PC-3 (cell line): Measurements from ENCODE around the gene C22orf23. TPM values are rescaled to one million over a fixed set of nuclear protein-coding genes. Genes with fewer than 3 reads are reported as not detected.

Source experiments
- ATAC-seq: fragments of 200-7000 bp; cut with Tn5 transposase; 2 replicates; pipeline ENCODE4 v1.9.1; 2020; ENCODE audit warnings: mild to moderate bottlenecking, moderate library complexity
- BruUV-seq: library from RNA; stranded (reverse); fragments of 400-500 nt; replicated peaks from 2 replicates; lab custom pipeline; 2021; lab: Mats Ljungman, UMichigan
- CTCF ChIA-PET: fragments of 300-600 bp; sonication (Branson Sonifier 250); formaldehyde crosslinking; loops from one replicate; lab custom pipeline; 2022; ENCODE audit warnings: antibody characterized with exemption; lab: Charles Lee
- POLR2A ChIA-PET: fragments of 300-600 bp; sonication (Branson Sonifier 250); formaldehyde crosslinking; loops from one replicate; lab custom pipeline; 2022; ENCODE audit warnings: antibody characterized with exemption; ENCODE audit not compliant: unreplicated experiment; lab: Charles Lee
- DNase-seq: peaks from one replicate; pipeline ENCODE4 v3.0.0-alpha.2; 2015
- H2AFZ ChIP-seq: fragments of 300-600 bp; sonication (generic); 2 replicates; pipeline ENCODE4 v1.6.0; 2016; ENCODE audit warnings: antibody characterized with exemption, low read length
- H3F3A ChIP-seq: fragments of 300-600 bp; sonication (generic); one replicate; pipeline ENCODE4 v1.6.0; 2017; ENCODE audit warnings: antibody characterized with exemption, low read length, control low read depth, mild to moderate bottlenecking; ENCODE audit not compliant: unreplicated experiment
- H3K27ac ChIP-seq: fragments of 300-600 bp; sonication (generic); 2 replicates; pipeline ENCODE4 v1.5.1; 2016; ENCODE audit warnings: mild to moderate bottlenecking, low read length
- H3K27me3 ChIP-seq: fragments of 300-600 bp; sonication (generic); 2 replicates; pipeline ENCODE4 v1.6.1; 2016; ENCODE audit warnings: low read length, mixed read lengths
- H3K36me3 ChIP-seq: fragments of 300-600 bp; sonication (generic); 2 replicates; pipeline ENCODE4 v1.6.1; 2016; ENCODE audit warnings: low read depth, mixed run types, low read length, mixed read lengths
- H3K4me1 ChIP-seq: fragments of 300-600 bp; sonication (generic); 2 replicates; pipeline ENCODE4 v1.5.1; 2016; ENCODE audit warnings: low read length; ENCODE audit not compliant: insufficient read depth
- H3K4me2 ChIP-seq: fragments of 300-600 bp; sonication (generic); 2 replicates; pipeline ENCODE4 v1.6.0; 2016; ENCODE audit warnings: low read length
- H3K4me3 ChIP-seq: fragments of 300-600 bp; sonication (generic); 2 replicates; pipeline ENCODE4 v1.5.1; 2016; ENCODE audit warnings: mild to moderate bottlenecking, low read length, mixed read lengths
- H3K79me2 ChIP-seq: fragments of 300-600 bp; sonication (generic); 2 replicates; pipeline ENCODE4 v1.6.1; 2017; ENCODE audit warnings: low read length, mixed read lengths
- H3K9ac ChIP-seq: fragments of 300-600 bp; sonication (generic); 2 replicates; pipeline ENCODE4 v1.6.0; 2016; ENCODE audit warnings: mild to moderate bottlenecking, low read length
- H3K9me2 ChIP-seq: fragments of 300-600 bp; sonication (generic); replicated peaks from 2 replicates; pipeline ENCODE4 v1.6.1; 2016; ENCODE audit warnings: mixed run types, low read length, mixed read lengths
- H3K9me3 ChIP-seq: fragments of 300-600 bp; sonication (generic); 2 replicates; pipeline ENCODE4 v1.6.1; 2016; ENCODE audit warnings: low read length, mixed read lengths
- H4K20me1 ChIP-seq: fragments of 300-600 bp; sonication (generic); 2 replicates; pipeline ENCODE4 v1.6.1; 2016; ENCODE audit warnings: low read length, mixed read lengths
- EZH2 ChIP-seq: fragments of 300-600 bp; sonication (generic); IDR thresholded peaks from one replicate; pipeline ENCODE4 v1.6.1; 2017; ENCODE audit warnings: antibody characterized with exemption, mild to moderate bottlenecking, low read length; ENCODE audit not compliant: unreplicated experiment
- EZH2phosphoT487 ChIP-seq: fragments of 300-600 bp; sonication (generic); IDR thresholded peaks from 2 replicates; pipeline ENCODE4 v1.6.1; 2018; ENCODE audit warnings: mild to moderate bottlenecking, antibody characterized with exemption, low read length, borderline replicate concordance
- intact Hi-C: fragments of 100-400 bp; cut with micrococcal nuclease; formaldehyde crosslinking; loops from 2 replicates; pipeline ENCODE4 v1.9.0; 2023
- total RNA-seq: library from RNA; depleted of rRNA; stranded (reverse); fragments of >200 nt; gene quantifications from 2 replicates; pipeline ENCODE4 v1.2.3, GENCODE V29; 2014
- TF ChIP-seq, protein P1 (sequence below): fragments of 300-600 bp; sonication (generic); conservative IDR thresholded peaks from 2 replicates; pipeline ENCODE4 v1.5.1; 2017; ENCODE audit warnings: antibody characterized with exemption, low read depth, mild to moderate bottlenecking, low read length

The C22orf23 gene
- total RNA-seq, 1 experiment from 2014 or later, result 0.69 TPM

DNA sequence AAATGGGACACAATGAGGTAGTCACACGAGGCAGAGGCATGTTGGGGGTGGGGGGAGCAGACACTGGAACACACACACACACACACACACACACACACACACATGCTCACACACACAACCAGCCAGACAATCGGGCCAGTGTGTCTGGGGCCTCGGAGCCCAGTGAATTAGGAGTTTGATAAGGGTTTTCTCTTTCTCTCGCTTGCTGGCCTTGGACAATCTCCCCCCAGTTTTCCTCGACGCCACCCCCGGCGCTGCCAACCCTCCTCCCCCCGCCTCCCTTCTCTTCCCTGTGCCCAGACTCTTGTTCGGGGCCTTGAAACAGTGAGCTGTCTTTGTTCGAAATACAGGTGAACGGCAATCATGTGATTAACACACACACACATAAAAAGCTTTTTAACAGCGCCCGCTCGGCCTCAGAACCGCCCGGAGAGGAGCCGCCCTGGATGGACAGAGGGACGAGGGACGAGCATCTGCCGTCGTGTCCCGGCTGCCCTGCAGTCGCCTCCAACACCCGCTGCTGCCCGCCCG is 32.4 kb upstream of the C22orf23 start:
- DNase-seq (no peak), ATAC-seq (no peak)
- ChIA-PET CTCF (no interaction called here), POLR2A (no interaction called here)
- intact Hi-C loops, result no loop called here
- Histone ChIP-seq H3K9me3 (no peaks in the 10 kb centered on the region), H3F3A (no peaks in the 10 kb centered on the region), H3K36me3 (no peaks in the 10 kb centered on the region), H3K9ac (no peak overlapping the region), H3K9me2 (no peaks in the 10 kb centered on the region), H2AFZ (no peak overlapping the region), H3K4me3 (no peak overlapping the region), H4K20me1 (no peaks in the 10 kb centered on the region), H3K4me1 (no peaks in the 10 kb centered on the region), H3K27ac (no peak overlapping the region), H3K27me3 (no peaks in the 10 kb centered on the region), H3K4me2 (no peak overlapping the region), H3K79me2 (no peaks in the 10 kb centered on the region)
- no peak for TF ChIP-seq EZH2phosphoT487
- no peak for TF ChIP-seq EZH2
- TF ChIP-seq, protein P1, sequence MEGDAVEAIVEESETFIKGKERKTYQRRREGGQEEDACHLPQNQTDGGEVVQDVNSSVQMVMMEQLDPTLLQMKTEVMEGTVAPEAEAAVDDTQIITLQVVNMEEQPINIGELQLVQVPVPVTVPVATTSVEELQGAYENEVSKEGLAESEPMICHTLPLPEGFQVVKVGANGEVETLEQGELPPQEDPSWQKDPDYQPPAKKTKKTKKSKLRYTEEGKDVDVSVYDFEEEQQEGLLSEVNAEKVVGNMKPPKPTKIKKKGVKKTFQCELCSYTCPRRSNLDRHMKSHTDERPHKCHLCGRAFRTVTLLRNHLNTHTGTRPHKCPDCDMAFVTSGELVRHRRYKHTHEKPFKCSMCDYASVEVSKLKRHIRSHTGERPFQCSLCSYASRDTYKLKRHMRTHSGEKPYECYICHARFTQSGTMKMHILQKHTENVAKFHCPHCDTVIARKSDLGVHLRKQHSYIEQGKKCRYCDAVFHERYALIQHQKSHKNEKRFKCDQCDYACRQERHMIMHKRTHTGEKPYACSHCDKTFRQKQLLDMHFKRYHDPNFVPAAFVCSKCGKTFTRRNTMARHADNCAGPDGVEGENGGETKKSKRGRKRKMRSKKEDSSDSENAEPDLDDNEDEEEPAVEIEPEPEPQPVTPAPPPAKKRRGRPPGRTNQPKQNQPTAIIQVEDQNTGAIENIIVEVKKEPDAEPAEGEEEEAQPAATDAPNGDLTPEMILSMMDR, result no peak
- no TSS peak for BruUV-seq

DNA sequence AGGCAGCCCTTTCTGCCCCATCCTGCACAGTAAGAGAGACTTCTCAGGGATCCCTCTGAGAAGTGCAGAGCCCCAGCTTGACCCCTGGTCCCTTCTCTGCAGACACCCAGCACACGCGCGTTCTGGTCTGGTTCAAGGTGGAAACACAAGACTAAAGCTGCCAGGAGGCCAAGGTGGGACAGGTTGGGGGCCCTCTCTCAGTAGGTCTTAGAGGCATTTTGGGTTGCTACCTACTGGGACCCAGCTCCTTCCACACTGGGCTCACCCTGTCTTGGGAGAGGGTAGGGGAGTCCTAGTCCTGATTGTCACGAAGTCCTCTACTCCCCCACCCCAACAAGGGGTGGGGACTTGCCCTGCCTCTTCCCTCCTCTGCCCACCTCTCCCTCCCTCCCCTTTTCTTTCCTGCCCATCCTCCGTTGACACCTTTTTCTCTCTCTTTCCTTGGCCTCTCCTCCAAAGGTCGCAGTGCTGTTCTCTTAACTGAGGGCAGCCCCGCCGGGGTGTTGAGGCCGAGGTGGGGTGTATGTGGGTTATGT is 31.7 kb upstream of the C22orf23 start:
- Histone ChIP-seq H3K79me2 (no peaks in the 10 kb centered on the region), H3K27me3 (no peaks in the 10 kb centered on the region), H3K9ac (no peak overlapping the region), H3K27ac (no peak overlapping the region), H3K4me3 (no peak overlapping the region), H3K9me2 (no peaks in the 10 kb centered on the region), H2AFZ (no peak overlapping the region), H3K9me3 (no peaks in the 10 kb centered on the region), H4K20me1 (no peaks in the 10 kb centered on the region), H3F3A (no peaks in the 10 kb centered on the region), H3K4me2 (no peak overlapping the region), H3K4me1 (no peaks in the 10 kb centered on the region), H3K36me3 (no peaks in the 10 kb centered on the region)
- DNase-seq, result no peak
- ChIA-PET POLR2A (no interaction called here), CTCF (no interaction called here)
- ATAC-seq, result no peak
- intact Hi-C loops, result no loop called here
- TF ChIP-seq EZH2phosphoT487, result no peak
- TF ChIP-seq, protein P1, result no peak
- no TSS peak for BruUV-seq
